ENCODE results near the gene SMC1B. TPM values are rescaled to one million over a fixed set of nuclear protein-coding genes. Genes with fewer than 3 reads are reported as not detected.
A peak's percentile ranks its signal among the peaks of the same experiment; 100 is the strongest.

The SMC1B gene
- total RNA-seq, 2 donors from 2014 or later = not detected

- no peak for TF ChIP-seq CTCF (IDR thresholded peaks at IDR 0.05)
- Histone ChIP-seq H3K27ac (no peak overlapping the region), H3K27me3 (no peaks in the 10 kb centered on the region), H3K4me1 (no peaks in the 10 kb centered on the region), H3K9me3 (no peaks in the 10 kb centered on the region), H3K36me3 (no peaks in the 10 kb centered on the region), H3K4me3 (no peak overlapping the region)
- no peak for DNase-seq (ENCODE audit: low spot score)
These were observed 7.1 kb upstream of the SMC1B start for GRCh38 chr22:45420539-45420938.

GRCh38 chr22:45420011-45420410 is 6.6 kb upstream of the SMC1B start:
- DNase-seq (ENCODE audit: low spot score) = no peak
- TF ChIP-seq CTCF (IDR thresholded peaks at IDR 0.05) = no peak
- no peaks in the 10 kb centered on the region for H3K4me1 ChIP-seq
- H3K9me3 ChIP-seq = no peaks in the 10 kb centered on the region
- no peak overlapping the region for H3K27ac ChIP-seq
- H3K4me3 ChIP-seq = no peak overlapping the region
- H3K27me3 ChIP-seq = no peaks in the 10 kb centered on the region
- H3K36me3 ChIP-seq = no peaks in the 10 kb centered on the region

GRCh38 chr22:45418770-45419138 is 5.4 kb upstream of the SMC1B start:
- no peak overlapping the region for H3K4me3 ChIP-seq
- H3K27me3 ChIP-seq = no peaks in the 10 kb centered on the region
- H3K27ac ChIP-seq = no peak overlapping the region
- no peaks in the 10 kb centered on the region for H3K36me3 ChIP-seq
- no peaks in the 10 kb centered on the region for H3K9me3 ChIP-seq
- no peaks in the 10 kb centered on the region for H3K4me1 ChIP-seq
- DNase-seq (ENCODE audit: low spot score) = no peak
- TF ChIP-seq CTCF (IDR thresholded peaks at IDR 0.05) = no peak

GRCh38 chr22:45418056-45418769 is 4.8 kb upstream of the SMC1B start:
- Histone ChIP-seq H3K4me3 (no peak overlapping the region), H3K27ac (no peak overlapping the region), H3K9me3 (no peaks in the 10 kb centered on the region), H3K4me1 (peaks cover 0 to 3% of the 10 kb centered on the region in 2 donors), H3K36me3 (no peaks in the 10 kb centered on the region), H3K27me3 (no peaks in the 10 kb centered on the region)
- no peak for DNase-seq (ENCODE audit: low spot score)
- TF ChIP-seq CTCF (IDR thresholded peaks at IDR 0.05) = no peak

- H3K9me3 ChIP-seq = no peaks in the 10 kb centered on the region
- no peak for TF ChIP-seq CTCF (IDR thresholded peaks at IDR 0.05)
- DNase-seq (ENCODE audit: low spot score) = no peak
- H3K4me1 ChIP-seq = peaks cover 0 to 6% of the 10 kb centered on the region in 2 donors
- peak overlapping the region in 1 of 2 donors; percentile 50 for H3K4me3 ChIP-seq
- no peaks in the 10 kb centered on the region for H3K27me3 ChIP-seq
- H3K27ac ChIP-seq = no peak overlapping the region
- H3K36me3 ChIP-seq = no peaks in the 10 kb centered on the region
These were observed 409 bp downstream of the SMC1B start for GRCh38 chr22:45413013-45413367.

GRCh38 chr22:45407793-45408192 is 5.6 kb downstream of the SMC1B start:
- no peaks in the 10 kb centered on the region for H3K36me3 ChIP-seq
- no peaks in the 10 kb centered on the region for H3K27me3 ChIP-seq
- no peak for DNase-seq (ENCODE audit: low spot score)
- H3K9me3 ChIP-seq = no peaks in the 10 kb centered on the region
- TF ChIP-seq CTCF (IDR thresholded peaks at IDR 0.05) = no peak
- no peaks in the 10 kb centered on the region for H3K4me1 ChIP-seq
- no peak overlapping the region for H3K4me3 ChIP-seq
- H3K27ac ChIP-seq = no peak overlapping the region

Measured in right atrium auricular region (tissue), 2 donors.